ENCODE measurements around the gene RRP15.

The RRP15 gene

GRCh38 chr1:218367118-218367517 lies 82.0 kb downstream of the RRP15 start:
- DNase-seq (ENCODE audit: insufficient read length) (no peak), FAIRE-seq (no peak)
- no peak for TF ChIP-seq POLR2AphosphoS5 (IDR thresholded peaks at IDR 0.05; ENCODE audit: low read depth, low read length)
- no peak for TF ChIP-seq TAF1 (IDR thresholded peaks at IDR 0.05; ENCODE audit: borderline replicate concordance, low read depth, low read length)
- TF ChIP-seq POLR2A (IDR thresholded peaks at IDR 0.05; ENCODE audit: low read depth, low read length) = no peak

- FAIRE-seq (no peak), DNase-seq (ENCODE audit: insufficient read length) (no peak)
- no peak for TF ChIP-seq TAF1 (IDR thresholded peaks at IDR 0.05; ENCODE audit: borderline replicate concordance, low read depth, low read length)
- no peak for TF ChIP-seq POLR2A (IDR thresholded peaks at IDR 0.05; ENCODE audit: low read depth, low read length)
- TF ChIP-seq POLR2AphosphoS5 (IDR thresholded peaks at IDR 0.05; ENCODE audit: low read depth, low read length) = no peak
Measured at GRCh38 chr1:218368686-218369085, 83.6 kb downstream of the RRP15 start.

DNA sequence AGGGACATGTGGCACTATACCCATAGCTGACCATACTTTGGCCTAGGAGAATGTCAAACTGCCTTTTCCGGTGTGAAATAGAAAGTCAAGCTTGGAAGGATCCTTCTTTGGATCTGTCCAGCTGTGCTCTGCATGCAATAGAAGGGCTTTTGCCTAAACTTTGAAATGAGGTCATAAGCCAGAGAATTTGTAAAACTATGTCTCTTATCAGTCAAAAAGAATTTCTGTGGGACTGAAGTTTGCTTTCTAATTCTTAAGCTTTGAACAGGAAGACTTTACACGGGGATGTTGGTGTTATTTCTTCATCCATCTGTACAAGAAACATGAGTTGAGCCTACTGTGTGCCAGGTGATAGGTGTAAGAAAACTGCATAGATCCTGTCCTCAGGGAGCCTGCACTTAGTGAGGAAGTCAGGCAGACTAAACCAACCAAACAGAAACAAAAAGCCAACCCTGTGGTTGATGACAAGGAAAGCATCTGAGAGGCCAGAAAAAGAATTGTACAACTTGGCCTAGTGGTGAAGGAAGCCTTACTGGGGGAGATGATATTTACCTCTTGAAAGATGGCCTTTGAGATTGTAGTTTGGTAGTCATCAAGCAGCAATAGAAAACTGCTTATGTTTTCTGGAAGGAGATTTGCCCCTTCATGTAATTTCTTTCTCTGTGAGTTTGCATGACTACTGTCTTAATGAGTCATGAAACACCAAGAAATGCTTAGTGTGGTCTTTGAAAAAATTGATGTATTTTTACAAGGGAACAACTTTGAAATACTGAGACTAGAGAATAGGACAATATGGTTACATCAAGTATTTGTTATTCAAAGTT lies 84.8 kb downstream of the RRP15 start:
- no peak for DNase-seq (ENCODE audit: insufficient read length)
- TF ChIP-seq TAF1 (IDR thresholded peaks at IDR 0.05; ENCODE audit: borderline replicate concordance, low read depth, low read length) (no peak), POLR2AphosphoS5 (IDR thresholded peaks at IDR 0.05; ENCODE audit: low read depth, low read length) (no peak), POLR2A (IDR thresholded peaks at IDR 0.05; ENCODE audit: low read depth, low read length) (no peak)
- no peak for FAIRE-seq

- TF ChIP-seq POLR2AphosphoS5 (IDR thresholded peaks at IDR 0.05; ENCODE audit: low read depth, low read length) = no peak
- no peak for TF ChIP-seq POLR2A (IDR thresholded peaks at IDR 0.05; ENCODE audit: low read depth, low read length)
- no peak for TF ChIP-seq TAF1 (IDR thresholded peaks at IDR 0.05; ENCODE audit: borderline replicate concordance, low read depth, low read length)
- FAIRE-seq (no peak), DNase-seq (ENCODE audit: insufficient read length) (no peak)
Measured at GRCh38 chr1:218371927-218372672, 87.0 kb downstream of the RRP15 start.

- no peak for FAIRE-seq
- DNase-seq (ENCODE audit: insufficient read length) = no peak
- TF ChIP-seq POLR2AphosphoS5 (IDR thresholded peaks at IDR 0.05; ENCODE audit: low read depth, low read length) (no peak), TAF1 (IDR thresholded peaks at IDR 0.05; ENCODE audit: borderline replicate concordance, low read depth, low read length) (no peak), POLR2A (IDR thresholded peaks at IDR 0.05; ENCODE audit: low read depth, low read length) (no peak)
Measured at GRCh38 chr1:218374401-218375353, 89.6 kb downstream of the RRP15 start.

GRCh38 chr1:218376722-218377121 lies 91.6 kb downstream of the RRP15 start:
- DNase-seq (ENCODE audit: insufficient read length) (no peak), FAIRE-seq (no peak)
- no peak for TF ChIP-seq TAF1 (IDR thresholded peaks at IDR 0.05; ENCODE audit: borderline replicate concordance, low read depth, low read length)

DNA sequence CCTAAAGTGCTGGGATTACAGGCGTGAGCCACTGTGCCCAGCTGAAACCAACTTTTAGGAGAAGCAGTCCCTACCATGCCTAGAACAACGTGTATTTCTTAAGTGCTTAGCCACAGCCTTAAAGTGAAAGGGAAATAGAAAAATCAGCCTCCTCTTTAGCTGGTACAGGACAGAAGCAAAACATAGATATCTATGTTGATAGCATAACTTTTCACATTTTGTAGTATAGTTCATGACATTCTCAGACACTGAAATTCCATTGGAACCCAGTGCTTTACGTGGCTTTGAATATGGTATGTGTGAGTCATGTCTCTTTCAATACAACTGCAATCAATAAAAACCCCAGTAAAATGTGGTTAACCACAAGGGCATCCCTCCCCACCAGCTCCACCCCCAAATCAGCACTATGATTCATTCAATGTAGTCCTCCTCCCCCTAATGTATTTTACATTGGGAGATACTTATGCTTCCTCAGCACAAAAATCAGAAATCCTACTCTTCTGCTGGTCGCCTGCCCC lies 92.1 kb downstream of the RRP15 start:
- FAIRE-seq (no peak), DNase-seq (ENCODE audit: insufficient read length) (no peak)
- TF ChIP-seq POLR2AphosphoS5 (IDR thresholded peaks at IDR 0.05; ENCODE audit: low read depth, low read length) (no peak), POLR2A (IDR thresholded peaks at IDR 0.05; ENCODE audit: low read depth, low read length) (no peak), TAF1 (IDR thresholded peaks at IDR 0.05; ENCODE audit: borderline replicate concordance, low read depth, low read length) (no peak)

GRCh38 chr1:218380125-218380977 lies 95.3 kb downstream of the RRP15 start:
- FAIRE-seq = no peak
- no peak for DNase-seq (ENCODE audit: insufficient read length)
- TF ChIP-seq TAF1 (IDR thresholded peaks at IDR 0.05; ENCODE audit: borderline replicate concordance, low read depth, low read length) (no peak), POLR2AphosphoS5 (IDR thresholded peaks at IDR 0.05; ENCODE audit: low read depth, low read length) (no peak), POLR2A (IDR thresholded peaks at IDR 0.05; ENCODE audit: low read depth, low read length) (no peak)

- no peak for FAIRE-seq
- DNase-seq (ENCODE audit: insufficient read length) = no peak
- no peak for TF ChIP-seq TAF1 (IDR thresholded peaks at IDR 0.05; ENCODE audit: borderline replicate concordance, low read depth, low read length)
- no peak for TF ChIP-seq POLR2AphosphoS5 (IDR thresholded peaks at IDR 0.05; ENCODE audit: low read depth, low read length)
- no peak for TF ChIP-seq POLR2A (IDR thresholded peaks at IDR 0.05; ENCODE audit: low read depth, low read length)
Measured at GRCh38 chr1:218382261-218382660, 97.2 kb downstream of the RRP15 start.

GRCh38 chr1:218383051-218383450 lies 98.0 kb downstream of the RRP15 start:
- TF ChIP-seq POLR2AphosphoS5 (IDR thresholded peaks at IDR 0.05; ENCODE audit: low read depth, low read length) (no peak), TAF1 (IDR thresholded peaks at IDR 0.05; ENCODE audit: borderline replicate concordance, low read depth, low read length) (no peak), POLR2A (IDR thresholded peaks at IDR 0.05; ENCODE audit: low read depth, low read length) (no peak)
- FAIRE-seq (no peak), DNase-seq (ENCODE audit: insufficient read length) (no peak)
